ENCODE data around the gene RHCG. TPM values are rescaled to one million over a fixed set of nuclear protein-coding genes. Genes with fewer than 3 reads are reported as not detected.

The RHCG gene
- total RNA-seq, 1 experiment from 2014 or later, result 0.28 TPM

DNA sequence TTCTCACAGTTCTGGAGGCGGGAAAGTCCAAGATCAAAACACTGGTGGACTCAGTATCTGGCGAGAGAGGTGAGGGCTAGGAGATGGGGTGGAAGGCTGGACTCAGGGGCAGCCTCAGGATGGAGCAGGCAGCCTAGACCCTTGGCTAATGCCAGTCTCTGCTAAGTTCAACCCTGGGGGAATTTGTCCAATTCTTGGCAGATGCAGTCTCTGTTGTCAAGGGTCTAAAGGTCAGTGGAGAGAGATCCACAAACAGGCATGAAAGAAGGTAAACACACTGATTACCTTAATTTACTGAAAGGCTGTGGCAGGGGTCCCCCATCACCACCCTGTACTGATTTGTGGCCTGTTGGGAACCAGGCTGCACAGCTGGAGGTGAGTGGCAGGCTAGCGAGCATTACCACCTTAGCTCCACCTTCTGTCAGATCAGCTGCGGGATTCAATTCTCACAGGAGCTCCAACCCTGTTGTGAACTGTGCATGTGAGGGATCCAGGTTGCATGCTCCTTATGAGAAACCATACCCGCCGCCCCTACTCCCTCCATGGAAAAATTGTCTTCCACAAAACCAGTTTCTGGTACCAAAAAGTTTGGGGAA is 32.5 kb upstream of the RHCG start:
- Histone ChIP-seq H2AFZ (ENCODE audit: low read length) (no peak overlapping the region), H3T11ph (ENCODE audit: low read length) (no peak overlapping the region), H3K27me3 (ENCODE audit: insufficient read depth, low read length) (no peaks in the 10 kb centered on the region), H4K8ac (replicated peaks; ENCODE audit: insufficient read length, low read depth, low read length) (no peak overlapping the region), H3K23me2 (ENCODE audit: insufficient read length, low read depth, low read length, poor library complexity, severe bottlenecking) (no peaks in the 10 kb centered on the region), H3K4ac (ENCODE audit: low read depth, low read length) (no peak overlapping the region), H2BK20ac (ENCODE audit: low read depth, low read length, poor library complexity, severe bottlenecking) (no peak overlapping the region), H3K9ac (ENCODE audit: extremely low read depth, insufficient read length, low read length) (no peak overlapping the region), H2BK5ac (ENCODE audit: insufficient read length, low read length) (no peak overlapping the region), H2BK12ac (ENCODE audit: insufficient read length, low read depth, low read length) (no peak overlapping the region), H4K5ac (ENCODE audit: insufficient read length, low read depth, low read length) (no peak overlapping the region), H3K4me2 (ENCODE audit: insufficient read depth, insufficient read length, low read length) (no peak overlapping the region), H3K18ac (ENCODE audit: insufficient read length, low read depth, low read length) (no peak overlapping the region), H2BK120ac (ENCODE audit: low read depth, low read length, poor library complexity, severe bottlenecking) (no peak overlapping the region), H4K91ac (ENCODE audit: insufficient read length, low read depth, low read length) (no peak overlapping the region), H3K4me1 (ENCODE audit: insufficient read depth, low read length) (0 out of 2 replicates have a peak, but pooled peaks cover 2% of the 10 kb centered on the region), H3K27ac (ENCODE audit: insufficient read length, low read depth, low read length) (no peak overlapping the region), H4K20me1 (ENCODE audit: control insufficient read depth, insufficient read depth, insufficient read length) (no peaks in the 10 kb centered on the region), H3K23ac (ENCODE audit: insufficient read length, low read depth, low read length) (no peak overlapping the region), H2BK15ac (ENCODE audit: low read depth, low read length) (no peak overlapping the region), H3K79me1 (ENCODE audit: insufficient read depth, low read depth, low read length, poor library complexity, severe bottlenecking) (no peaks in the 10 kb centered on the region), H3K14ac (ENCODE audit: insufficient read depth, low read length) (no peak overlapping the region), H3K79me2 (ENCODE audit: insufficient read depth, low read length) (no peaks in the 10 kb centered on the region), H3K9me3 (ENCODE audit: control insufficient read depth, low read depth, low read length) (no peaks in the 10 kb centered on the region), H2AK5ac (ENCODE audit: insufficient read length, low read length) (no peak overlapping the region), H3K56ac (ENCODE audit: insufficient read length, low read depth, low read length) (no peak overlapping the region)
- H3K27ac Mint-ChIP-seq, result no peak overlapping the region
- TF ChIP-seq CTCF (conservative IDR thresholded peaks at IDR 0.05), result no peak
- H3K27me3 Mint-ChIP-seq (ENCODE audit: low read depth), result peaks cover under 1% of the 10 kb centered on the region; the same call in 1 of the 2 replicates
- no peaks in the 10 kb centered on the region for H3K36me3 Mint-ChIP-seq (ENCODE audit: insufficient read depth in 1 of 3, low read depth in 3 of 3)
- no peak overlapping the region for H3K4me3 Mint-ChIP-seq
- DNase-seq, result no peak
- WGBS (ENCODE audit: extremely low coverage, insufficient read length, low lambda C conversion rate), result no CpG with 5 or more reads among the region's 6 CpGs
- H3K9me3 Mint-ChIP-seq, result peaks cover 0 to 1% of the 10 kb centered on the region in 2 experiments; a peak in 3 of 5 replicates
- peaks cover 6 to 8% of the 10 kb centered on the region in 2 experiments for H3K4me1 Mint-ChIP-seq

Measured in H9 (cell line).